ENCODE measurements around the gene RCC2. TPM values are rescaled to one million over a fixed set of nuclear protein-coding genes. Genes with fewer than 3 reads are reported as not detected.

RCC2 gene
- total RNA-seq, 2 experiments from 2014 or later = 133 to 194 TPM

GRCh38 chr1:17405898-17406759 lies 33.3 kb downstream of the RCC2 start:
- H3K27ac Mint-ChIP-seq = no peak overlapping the region
- ATAC-seq (peak; percentile 81), DNase-seq (peak; percentile 59)
- H3K4me3 Mint-ChIP-seq = no peak overlapping the region
- H3K27me3 Mint-ChIP-seq = no peaks in the 10 kb centered on the region
- CTCF ChIA-PET = interaction anchor here (0.7 to 1.8 kb wide), 5 partner anchors 11 to 281 kb away, joined by 3 to 5 read pairs (median 5); partner anchors contain the start of gene RCC2
- no peaks in the 10 kb centered on the region for H3K4me1 Mint-ChIP-seq
- H3K9me3 Mint-ChIP-seq (ENCODE audit: low read depth) = no peaks in the 10 kb centered on the region
- peaks cover 29% of the 10 kb centered on the region for H3K36me3 Mint-ChIP-seq

GRCh38 chr1:17404820-17405219 lies 34.7 kb downstream of the RCC2 start:
- no peak overlapping the region for H3K4me3 Mint-ChIP-seq
- no peaks in the 10 kb centered on the region for H3K4me1 Mint-ChIP-seq
- H3K9me3 Mint-ChIP-seq (ENCODE audit: low read depth) = no peaks in the 10 kb centered on the region
- H3K27me3 Mint-ChIP-seq = no peaks in the 10 kb centered on the region
- H3K36me3 Mint-ChIP-seq = peaks cover 21% of the 10 kb centered on the region
- CTCF ChIA-PET = no interaction called here
- no peak overlapping the region for H3K27ac Mint-ChIP-seq
- ATAC-seq (no peak), DNase-seq (no peak)

GRCh38 chr1:17404034-17404684 lies 35.3 kb downstream of the RCC2 start:
- CTCF ChIA-PET = no interaction called here

GRCh38 chr1:17403081-17403480 lies 36.4 kb downstream of the RCC2 start:
- H3K4me1 Mint-ChIP-seq = no peaks in the 10 kb centered on the region
- DNase-seq (no peak), ATAC-seq (no peak)
- no peak overlapping the region for H3K4me3 Mint-ChIP-seq
- H3K36me3 Mint-ChIP-seq = peaks cover 7% of the 10 kb centered on the region
- no peaks in the 10 kb centered on the region for H3K27me3 Mint-ChIP-seq
- H3K27ac Mint-ChIP-seq = no peak overlapping the region
- CTCF ChIA-PET = no interaction called here
- H3K9me3 Mint-ChIP-seq (ENCODE audit: low read depth) = no peaks in the 10 kb centered on the region

More at GRCh38 chr1:17404034-17404684, 35.3 kb downstream of the RCC2 start:
- Mint-ChIP-seq H3K4me3 (no peak overlapping the region), H3K27ac (no peak overlapping the region), H3K27me3 (no peaks in the 10 kb centered on the region), H3K36me3 (peaks cover 17% of the 10 kb centered on the region), H3K9me3 (ENCODE audit: low read depth) (no peaks in the 10 kb centered on the region), H3K4me1 (no peaks in the 10 kb centered on the region)
- DNase-seq (no peak), ATAC-seq (no peak)

- no peak overlapping the region for H3K4me3 Mint-ChIP-seq
- peaks cover 1% of the 10 kb centered on the region for H3K36me3 Mint-ChIP-seq
- CTCF ChIA-PET = interaction anchor here (1.3 kb wide), 1 partner anchor 17 kb away, joined by 4 read pairs; no protein-coding TSS in a partner anchor
- H3K27ac Mint-ChIP-seq = no peak overlapping the region
- no peak for DNase-seq
- no peak for ATAC-seq
- no peaks in the 10 kb centered on the region for H3K9me3 Mint-ChIP-seq (ENCODE audit: low read depth)
- no peaks in the 10 kb centered on the region for H3K27me3 Mint-ChIP-seq
- no peaks in the 10 kb centered on the region for H3K4me1 Mint-ChIP-seq
Measured at GRCh38 chr1:17401841-17402240, 37.6 kb downstream of the RCC2 start.

- H3K4me1 Mint-ChIP-seq = no peaks in the 10 kb centered on the region
- ATAC-seq (no peak), DNase-seq (no peak)
- H3K27me3 Mint-ChIP-seq = no peaks in the 10 kb centered on the region
- H3K4me3 Mint-ChIP-seq = no peak overlapping the region
- H3K27ac Mint-ChIP-seq = no peak overlapping the region
- CTCF ChIA-PET = no interaction called here
- H3K9me3 Mint-ChIP-seq (ENCODE audit: low read depth) = no peaks in the 10 kb centered on the region
- H3K36me3 Mint-ChIP-seq = no peaks in the 10 kb centered on the region
Measured at GRCh38 chr1:17400725-17401341, 38.6 kb downstream of the RCC2 start.

GRCh38 chr1:17397910-17398695 lies 41.4 kb downstream of the RCC2 start:
- ATAC-seq (no peak), DNase-seq (no peak)
- no peaks in the 10 kb centered on the region for H3K27me3 Mint-ChIP-seq
- no peaks in the 10 kb centered on the region for H3K36me3 Mint-ChIP-seq
- peaks cover 3% of the 10 kb centered on the region for H3K4me1 Mint-ChIP-seq
- H3K27ac Mint-ChIP-seq = no peak overlapping the region
- H3K9me3 Mint-ChIP-seq (ENCODE audit: low read depth) = no peaks in the 10 kb centered on the region
- no peak overlapping the region for H3K4me3 Mint-ChIP-seq
- CTCF ChIA-PET = no interaction called here

GRCh38 chr1:17393230-17393629 lies 46.2 kb downstream of the RCC2 start:
- Mint-ChIP-seq H3K27ac (no peak overlapping the region), H3K4me1 (peaks cover 7% of the 10 kb centered on the region), H3K27me3 (no peaks in the 10 kb centered on the region), H3K36me3 (no peaks in the 10 kb centered on the region), H3K4me3 (no peak overlapping the region), H3K9me3 (ENCODE audit: low read depth) (no peaks in the 10 kb centered on the region)
- CTCF ChIA-PET = no interaction called here
- ATAC-seq = peak; percentile 51
- no peak for DNase-seq

GRCh38 chr1:17392199-17392740 lies 47.2 kb downstream of the RCC2 start:
- no peak for DNase-seq
- H3K36me3 Mint-ChIP-seq = no peaks in the 10 kb centered on the region
- H3K27me3 Mint-ChIP-seq = no peaks in the 10 kb centered on the region
- H3K4me3 Mint-ChIP-seq = no peak overlapping the region
- H3K9me3 Mint-ChIP-seq (ENCODE audit: low read depth) = no peaks in the 10 kb centered on the region
- H3K4me1 Mint-ChIP-seq = peaks cover 7% of the 10 kb centered on the region
- CTCF ChIA-PET = no interaction called here
- no peak for ATAC-seq
- H3K27ac Mint-ChIP-seq = no peak overlapping the region

- Mint-ChIP-seq H3K36me3 (no peaks in the 10 kb centered on the region), H3K9me3 (ENCODE audit: low read depth) (no peaks in the 10 kb centered on the region), H3K27me3 (peaks cover 40% of the 10 kb centered on the region), H3K4me3 (no peak overlapping the region), H3K4me1 (no peaks in the 10 kb centered on the region), H3K27ac (no peak overlapping the region)
- DNase-seq = no peak
- CTCF ChIA-PET = no interaction called here
- no peak for ATAC-seq
Measured at GRCh38 chr1:17381161-17381560, 58.3 kb downstream of the RCC2 start.

- H3K4me1 Mint-ChIP-seq = no peaks in the 10 kb centered on the region
- H3K4me3 Mint-ChIP-seq = no peak overlapping the region
- ATAC-seq = no peak
- CTCF ChIA-PET = no interaction called here
- no peak overlapping the region for H3K27ac Mint-ChIP-seq
- H3K36me3 Mint-ChIP-seq = no peaks in the 10 kb centered on the region
- peaks cover 34% of the 10 kb centered on the region for H3K27me3 Mint-ChIP-seq
- no peak for DNase-seq
- no peaks in the 10 kb centered on the region for H3K9me3 Mint-ChIP-seq (ENCODE audit: low read depth)
Measured at GRCh38 chr1:17377325-17377953, 62.0 kb downstream of the RCC2 start.

- CTCF ChIA-PET = no interaction called here
- Mint-ChIP-seq H3K4me3 (no peak overlapping the region), H3K27ac (no peak overlapping the region), H3K27me3 (peaks cover 23% of the 10 kb centered on the region), H3K4me1 (no peaks in the 10 kb centered on the region), H3K36me3 (no peaks in the 10 kb centered on the region), H3K9me3 (ENCODE audit: low read depth) (no peaks in the 10 kb centered on the region)
- no peak for DNase-seq
- no peak for ATAC-seq
Measured at GRCh38 chr1:17375651-17376050, 63.8 kb downstream of the RCC2 start.

- ATAC-seq (no peak), DNase-seq (no peak)
- H3K9me3 Mint-ChIP-seq (ENCODE audit: low read depth) = no peaks in the 10 kb centered on the region
- no peak overlapping the region for H3K4me3 Mint-ChIP-seq
- H3K27ac Mint-ChIP-seq = no peak overlapping the region
- CTCF ChIA-PET = no interaction called here
- peaks cover 19% of the 10 kb centered on the region for H3K27me3 Mint-ChIP-seq
- H3K4me1 Mint-ChIP-seq = no peaks in the 10 kb centered on the region
- no peaks in the 10 kb centered on the region for H3K36me3 Mint-ChIP-seq
Measured at GRCh38 chr1:17372955-17373354, 66.5 kb downstream of the RCC2 start.

Measured in activated CD8-positive, alpha-beta memory T cell treated with anti-CD3 and anti-CD28 coated beads, Interleukin-2, amount 10 ng/mL, durations not matched to agents 7 days and 5 days (primary cell).